C4-2B (cell line): ENCODE measurements around the gene JADE1.

Experiments
- CTCF ChIP-seq: fragments of 450-650 bp; conservative IDR thresholded peaks from 2 replicates; pipeline ENCODE4 v1.5.1; 2017; ENCODE audit warnings: mild to moderate bottlenecking
- ZFX ChIP-seq: fragments of 450-650 bp; IDR thresholded peaks from 2 replicates; pipeline ENCODE4 v1.6.1; 2017

- no peak for TF ChIP-seq CTCF
- no peak for TF ChIP-seq ZFX
Observed at GRCh38 chr4:128876200-128876599, 66.7 kb downstream of the JADE1 start.
